Memory B cell (primary cell): ENCODE measurements around the gene DYNLT2B.
A peak's percentile ranks its signal among the peaks of the same experiment; 100 is the strongest.
"Not testable (repeated sequence)": the region's sequence is repeated elsewhere in the genome, so short reads cannot be mapped to it uniquely, and the experiment has no call there.

Source experiments
- ATAC-seq: fragments of 150-1000 bp; cut with Tn5 transposase; 2 replicates; pipeline ENCODE4 v1.10.0; 2021; ENCODE audit warnings: low read depth, mild to moderate bottlenecking, moderate library complexity
- DNase-seq, 2 donors: peaks; one replicate each; pipeline ENCODE4 v3.0.0; 2022; ENCODE audit warnings: low spot score in 2 of 2
- H3K27ac Mint-ChIP-seq: one replicate; pipeline ENCODE4 v1.8.0; 2022; ENCODE audit warnings: mild to moderate bottlenecking, moderate library complexity, mixed read lengths
- H3K27me3 Mint-ChIP-seq: one replicate; pipeline ENCODE4 v1.8.0; 2022; ENCODE audit warnings: mixed read lengths
- H3K36me3 Mint-ChIP-seq: one replicate; pipeline ENCODE4 v1.8.0; 2022; ENCODE audit warnings: mild to moderate bottlenecking, mixed read lengths
- H3K4me1 Mint-ChIP-seq: one replicate; pipeline ENCODE4 v1.8.0; 2022; ENCODE audit warnings: mixed read lengths
- H3K4me3 Mint-ChIP-seq: one replicate; pipeline ENCODE4 v1.8.0; 2022; ENCODE audit warnings: mild to moderate bottlenecking, moderate library complexity, mixed read lengths
- H3K9me3 Mint-ChIP-seq: one replicate; pipeline ENCODE4 v1.8.0; 2022; ENCODE audit warnings: mixed read lengths

Gene DYNLT2B

GRCh38 chr3:196339493-196340254, 21.6 kb upstream of the DYNLT2B start:
- Mint-ChIP-seq H3K4me3 (no peak overlapping the region), H3K4me1 (peaks cover 10% of the 10 kb centered on the region), H3K27ac (no peak overlapping the region), H3K27me3 (peaks cover 3% of the 10 kb centered on the region), H3K9me3 (peaks cover 1% of the 10 kb centered on the region), H3K36me3 (no peaks in the 10 kb centered on the region)
- DNase-seq (no peak), ATAC-seq (no peak)

- Mint-ChIP-seq H3K27me3 (peaks cover 4% of the 10 kb centered on the region), H3K4me3 (no peak overlapping the region), H3K27ac (no peak overlapping the region), H3K9me3 (peaks cover 1% of the 10 kb centered on the region), H3K36me3 (no peaks in the 10 kb centered on the region), H3K4me1 (peaks cover 7% of the 10 kb centered on the region)
- no peak for ATAC-seq
- DNase-seq, result no peak
Observed at GRCh38 chr3:196339044-196339443, 21.0 kb upstream of the DYNLT2B start.

DNA sequence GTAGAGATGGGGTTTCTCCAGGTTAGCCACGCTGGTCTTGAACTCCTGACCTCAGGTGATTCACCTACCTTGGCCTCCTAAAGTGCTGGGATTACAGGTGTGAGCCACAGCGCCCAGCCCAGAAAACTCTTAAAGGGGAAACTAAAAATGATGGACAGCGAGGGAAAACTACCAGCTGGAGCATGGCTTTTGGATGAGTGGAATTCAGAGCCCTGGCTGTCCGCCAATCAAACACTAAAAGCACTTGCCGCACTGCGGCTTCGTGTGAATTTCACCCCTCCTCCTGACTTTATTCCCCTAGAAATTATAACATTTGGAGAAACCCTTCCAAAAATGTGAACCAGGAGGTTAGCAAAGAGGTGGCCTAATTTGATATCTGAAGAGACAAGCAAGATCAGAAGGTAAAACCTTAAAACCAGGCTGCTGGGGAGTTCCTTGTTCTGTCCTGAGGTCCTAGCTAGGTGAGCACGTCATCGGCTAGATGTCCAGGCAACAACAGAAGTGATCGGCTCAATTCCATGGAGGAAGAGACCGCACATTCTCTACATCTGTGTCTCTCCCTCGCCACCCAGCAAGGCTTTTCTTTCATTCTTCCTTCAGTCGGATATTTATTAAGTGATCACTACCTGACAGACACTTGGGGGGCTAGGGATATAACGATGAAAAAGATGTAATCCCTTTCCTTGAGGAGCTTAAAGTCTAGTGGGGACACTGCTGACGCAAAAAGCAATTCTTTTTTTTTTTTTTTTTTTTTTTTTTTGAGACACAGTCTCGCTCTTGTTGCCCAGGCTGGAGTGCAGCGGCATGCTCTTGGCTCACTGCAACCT, 18.5 kb upstream of the DYNLT2B start:
- Mint-ChIP-seq H3K27me3 (peaks cover 5% of the 10 kb centered on the region), H3K4me1 (peaks cover 7% of the 10 kb centered on the region), H3K36me3 (no peaks in the 10 kb centered on the region), H3K27ac (no peak overlapping the region), H3K4me3 (no peak overlapping the region), H3K9me3 (peaks cover 1% of the 10 kb centered on the region)
- ATAC-seq (no peak), DNase-seq (no peak)

- Mint-ChIP-seq H3K4me1 (peaks cover 7% of the 10 kb centered on the region), H3K27ac (no peak overlapping the region), H3K4me3 (no peak overlapping the region), H3K9me3 (peaks cover 1% of the 10 kb centered on the region), H3K36me3 (no peaks in the 10 kb centered on the region), H3K27me3 (peaks cover 5% of the 10 kb centered on the region)
- ATAC-seq (no peak), DNase-seq (no peak)
Observed at GRCh38 chr3:196335503-196335948, 17.5 kb upstream of the DYNLT2B start.

DNA sequence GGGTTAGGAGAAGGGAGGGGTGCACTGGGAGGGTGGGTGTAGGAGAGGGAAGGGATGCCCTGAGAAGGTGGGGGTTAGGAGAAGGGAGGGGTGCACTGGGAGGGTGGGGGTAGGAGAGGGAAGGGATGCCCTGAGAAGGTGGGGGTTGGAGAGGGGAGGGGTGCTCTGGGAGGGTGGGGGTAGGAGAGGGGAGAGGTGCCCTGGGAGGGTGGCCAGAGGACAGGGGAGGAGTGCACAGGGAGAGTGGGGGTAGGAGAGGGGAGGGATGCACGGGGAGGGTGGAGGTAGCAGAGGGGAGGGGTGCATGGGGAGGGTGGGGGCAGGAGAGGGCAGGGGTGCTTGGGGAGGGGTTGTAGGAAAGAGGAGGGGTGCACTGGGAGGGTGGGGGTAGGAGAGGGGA, 16.9 kb upstream of the DYNLT2B start:
- no peak overlapping the region for H3K4me3 Mint-ChIP-seq
- H3K27ac Mint-ChIP-seq, result no peak overlapping the region
- ATAC-seq (no peak), DNase-seq (no peak)
- H3K36me3 Mint-ChIP-seq, result no peaks in the 10 kb centered on the region
- peaks cover 1% of the 10 kb centered on the region for H3K9me3 Mint-ChIP-seq
- peaks cover 7% of the 10 kb centered on the region for H3K4me1 Mint-ChIP-seq
- H3K27me3 Mint-ChIP-seq, result peaks cover 5% of the 10 kb centered on the region

- no peak overlapping the region for H3K27ac Mint-ChIP-seq
- H3K27me3 Mint-ChIP-seq, result peaks cover 5% of the 10 kb centered on the region
- DNase-seq (no peak), ATAC-seq (no peak)
- H3K9me3 Mint-ChIP-seq, result no peaks in the 10 kb centered on the region
- H3K4me3 Mint-ChIP-seq, result no peak overlapping the region
- H3K4me1 Mint-ChIP-seq, result no peaks in the 10 kb centered on the region
- no peaks in the 10 kb centered on the region for H3K36me3 Mint-ChIP-seq
Observed at GRCh38 chr3:196332168-196332567, 14.1 kb upstream of the DYNLT2B start.

DNA sequence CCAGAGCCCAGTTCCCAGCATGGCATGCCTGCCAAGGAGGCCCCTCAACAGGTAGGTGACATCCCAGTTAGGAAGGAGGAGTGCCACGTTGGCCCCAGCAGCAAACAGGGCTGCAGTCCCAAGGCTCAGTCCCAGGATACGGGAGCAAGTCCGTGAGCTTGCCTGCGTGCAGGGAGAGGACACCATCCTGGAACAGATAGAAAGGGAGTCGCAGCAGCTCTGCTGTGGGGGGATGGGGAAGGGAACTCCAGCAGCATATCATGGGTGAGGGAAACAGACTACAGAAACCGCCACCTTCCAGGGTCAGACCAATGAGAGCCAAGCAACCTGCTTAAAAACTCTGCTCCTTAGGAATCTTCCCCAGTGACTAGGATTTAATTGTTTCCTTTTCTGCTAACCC, 9.4 kb upstream of the DYNLT2B start:
- DNase-seq (no peak), ATAC-seq (no peak)
- Mint-ChIP-seq H3K4me1 (no peaks in the 10 kb centered on the region), H3K36me3 (no peaks in the 10 kb centered on the region), H3K27ac (no peak overlapping the region), H3K27me3 (no peaks in the 10 kb centered on the region), H3K4me3 (no peak overlapping the region), H3K9me3 (no peaks in the 10 kb centered on the region)

DNA sequence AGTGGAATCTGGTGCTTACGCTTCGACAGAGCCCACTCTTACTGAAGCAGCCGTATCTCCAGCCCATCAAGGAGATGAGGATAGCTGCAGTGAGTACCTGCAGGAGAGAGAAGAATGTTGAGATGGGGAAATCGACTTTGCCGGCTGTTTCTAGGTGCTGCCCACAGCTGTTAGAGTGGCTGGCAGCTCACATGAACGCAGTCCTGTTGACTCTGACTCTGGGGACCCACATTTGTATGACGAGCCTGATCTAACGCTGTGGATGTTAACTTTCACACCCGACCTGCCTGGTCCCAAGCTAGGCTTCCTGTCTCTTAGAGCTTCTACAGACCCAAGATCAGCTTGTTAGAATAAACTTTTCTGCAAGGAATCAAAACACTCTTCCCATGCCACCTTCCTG, 8.9 kb upstream of the DYNLT2B start:
- Mint-ChIP-seq H3K36me3 (no peaks in the 10 kb centered on the region), H3K4me1 (no peaks in the 10 kb centered on the region), H3K27ac (no peak overlapping the region), H3K27me3 (no peaks in the 10 kb centered on the region), H3K4me3 (no peak overlapping the region), H3K9me3 (no peaks in the 10 kb centered on the region)
- no peak for DNase-seq
- no peak for ATAC-seq

- H3K27ac Mint-ChIP-seq, result no peak overlapping the region
- H3K4me3 Mint-ChIP-seq, result no peak overlapping the region
- H3K36me3 Mint-ChIP-seq, result no peaks in the 10 kb centered on the region
- DNase-seq (no peak), ATAC-seq (no peak)
- H3K27me3 Mint-ChIP-seq, result no peaks in the 10 kb centered on the region
- no peaks in the 10 kb centered on the region for H3K9me3 Mint-ChIP-seq
- H3K4me1 Mint-ChIP-seq, result peaks cover 4% of the 10 kb centered on the region
Observed at GRCh38 chr3:196323691-196324090, 5.7 kb upstream of the DYNLT2B start.

GRCh38 chr3:196323016-196323415, 5.0 kb upstream of the DYNLT2B start:
- H3K27me3 Mint-ChIP-seq, result no peaks in the 10 kb centered on the region
- no peak overlapping the region for H3K4me3 Mint-ChIP-seq
- H3K9me3 Mint-ChIP-seq, result no peaks in the 10 kb centered on the region
- H3K27ac Mint-ChIP-seq, result no peak overlapping the region
- no peak for DNase-seq
- peaks cover 4% of the 10 kb centered on the region for H3K4me1 Mint-ChIP-seq
- H3K36me3 Mint-ChIP-seq, result no peaks in the 10 kb centered on the region
- ATAC-seq, result no peak

- DNase-seq (no peak), ATAC-seq (no peak)
- Mint-ChIP-seq H3K27me3 (no peaks in the 10 kb centered on the region), H3K9me3 (no peaks in the 10 kb centered on the region), H3K36me3 (no peaks in the 10 kb centered on the region), H3K4me1 (peaks cover 9% of the 10 kb centered on the region), H3K4me3 (no peak overlapping the region), H3K27ac (no peak overlapping the region)
Observed at GRCh38 chr3:196321162-196321561, 3.1 kb upstream of the DYNLT2B start.

DNA sequence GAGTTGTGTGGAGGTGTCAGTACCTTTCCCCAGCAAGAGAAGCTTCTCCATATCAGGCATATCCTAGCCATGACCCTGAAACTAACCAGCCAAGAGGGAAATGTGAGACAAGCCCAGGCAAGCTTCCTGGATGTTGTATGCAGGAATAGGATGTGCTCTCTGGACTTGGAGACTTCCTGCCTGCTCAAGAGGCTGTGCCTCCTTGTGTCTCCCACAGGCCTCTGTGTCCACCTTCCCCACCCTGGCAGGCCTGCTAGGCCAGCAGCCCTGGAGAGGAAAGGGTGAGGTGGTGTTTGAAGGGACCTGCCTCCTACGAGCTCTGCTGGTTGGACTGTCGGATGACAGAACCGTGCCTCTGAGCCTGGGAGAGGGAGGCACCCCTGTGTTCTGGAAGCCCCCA, 2.1 kb upstream of the DYNLT2B start:
- no peaks in the 10 kb centered on the region for H3K27me3 Mint-ChIP-seq
- DNase-seq (no peak), ATAC-seq (no peak)
- no peak overlapping the region for H3K27ac Mint-ChIP-seq
- no peak overlapping the region for H3K4me3 Mint-ChIP-seq
- H3K9me3 Mint-ChIP-seq, result no peaks in the 10 kb centered on the region
- H3K4me1 Mint-ChIP-seq, result peaks cover 9% of the 10 kb centered on the region
- no peaks in the 10 kb centered on the region for H3K36me3 Mint-ChIP-seq

- H3K27me3 Mint-ChIP-seq, ATAC-seq, DNase-seq, H3K4me1 Mint-ChIP-seq, H3K36me3 Mint-ChIP-seq, H3K9me3 Mint-ChIP-seq: not testable (repeated sequence)
- peak overlapping the region; percentile 96 for H3K4me3 Mint-ChIP-seq
- peak overlapping the region; percentile 96 for H3K27ac Mint-ChIP-seq
Observed at GRCh38 chr3:196316799-196317686, 997 bp downstream of the DYNLT2B start.

DNA sequence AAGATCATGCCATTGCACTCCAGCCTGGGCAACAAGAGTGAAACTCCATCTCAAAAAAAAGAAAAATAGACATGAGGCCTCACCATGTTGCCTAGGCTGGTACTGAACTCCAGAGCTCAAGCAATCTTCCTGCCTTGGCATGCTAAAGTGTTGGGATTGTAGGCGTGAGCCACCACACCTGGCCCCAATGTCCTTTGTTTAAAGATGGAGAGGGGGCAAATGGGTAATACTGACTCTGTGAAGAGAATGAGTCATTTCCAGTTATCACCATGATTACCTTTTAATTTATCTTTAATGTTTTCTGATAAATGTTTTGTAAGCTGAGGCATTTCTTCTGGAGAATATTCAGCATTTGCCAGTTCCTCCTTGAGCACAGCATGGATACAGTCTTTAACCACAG, 2.2 kb downstream of the DYNLT2B start:
- ATAC-seq, result no peak
- Mint-ChIP-seq H3K27ac (no peak overlapping the region), H3K36me3 (peaks cover 3% of the 10 kb centered on the region), H3K9me3 (no peaks in the 10 kb centered on the region), H3K4me1 (peaks cover 7% of the 10 kb centered on the region), H3K27me3 (no peaks in the 10 kb centered on the region), H3K4me3 (no peak overlapping the region)
- DNase-seq, result no peak
